Activated naive CD8-positive, alpha-beta T cell treated with anti-CD3 and anti-CD28 coated beads, Interleukin-2, amount 10 ng/mL, durations not matched to agents 7 days and 5 days (primary cell): Measurements from ENCODE around the gene TESK2. TPM values are rescaled to one million over a fixed set of nuclear protein-coding genes. Genes with fewer than 3 reads are reported as not detected.

Experiments
- ATAC-seq: fragments of 150-1000 bp; cut with Tn5 transposase; one replicate; pipeline ENCODE4 v1.10.0; 2021; ENCODE audit warnings: low read depth, moderate library complexity
- POLR2A ChIA-PET: fragments of 350-600 bp; sonication (Branson Sonifier 250); formaldehyde crosslinking; loops from one replicate; lab custom pipeline; 2021; ENCODE audit warnings: antibody characterized with exemption; lab: Charles Lee
- DNase-seq: peaks from one replicate; pipeline ENCODE4 v3.0.0; 2021
- H3K27ac Mint-ChIP-seq: one replicate; pipeline ENCODE4 v1.8.0; 2022; ENCODE audit warnings: mild to moderate bottlenecking, mixed read lengths
- H3K27me3 Mint-ChIP-seq: one replicate; pipeline ENCODE4 v1.8.0; 2022; ENCODE audit warnings: mild to moderate bottlenecking, moderate library complexity, mixed read lengths
- H3K36me3 Mint-ChIP-seq: one replicate; pipeline ENCODE4 v1.8.0; 2021; ENCODE audit warnings: mild to moderate bottlenecking, mixed read lengths
- H3K4me1 Mint-ChIP-seq: one replicate; pipeline ENCODE4 v1.8.0; 2021; ENCODE audit warnings: mixed read lengths
- H3K4me3 Mint-ChIP-seq: one replicate; pipeline ENCODE4 v1.8.0; 2022; ENCODE audit warnings: mild to moderate bottlenecking, moderate library complexity, mixed read lengths
- H3K9me3 Mint-ChIP-seq: one replicate; pipeline ENCODE4 v1.8.0; 2021; ENCODE audit warnings: mixed read lengths
- total RNA-seq, 2 experiments: library from RNA; stranded (reverse); gene quantifications; one replicate each; pipeline ENCODE4 v1.2.3, GENCODE V29; 2021

TESK2 gene
- total RNA-seq, 2 experiments from 2014 or later, result 5.8 to 6.5 TPM

DNA sequence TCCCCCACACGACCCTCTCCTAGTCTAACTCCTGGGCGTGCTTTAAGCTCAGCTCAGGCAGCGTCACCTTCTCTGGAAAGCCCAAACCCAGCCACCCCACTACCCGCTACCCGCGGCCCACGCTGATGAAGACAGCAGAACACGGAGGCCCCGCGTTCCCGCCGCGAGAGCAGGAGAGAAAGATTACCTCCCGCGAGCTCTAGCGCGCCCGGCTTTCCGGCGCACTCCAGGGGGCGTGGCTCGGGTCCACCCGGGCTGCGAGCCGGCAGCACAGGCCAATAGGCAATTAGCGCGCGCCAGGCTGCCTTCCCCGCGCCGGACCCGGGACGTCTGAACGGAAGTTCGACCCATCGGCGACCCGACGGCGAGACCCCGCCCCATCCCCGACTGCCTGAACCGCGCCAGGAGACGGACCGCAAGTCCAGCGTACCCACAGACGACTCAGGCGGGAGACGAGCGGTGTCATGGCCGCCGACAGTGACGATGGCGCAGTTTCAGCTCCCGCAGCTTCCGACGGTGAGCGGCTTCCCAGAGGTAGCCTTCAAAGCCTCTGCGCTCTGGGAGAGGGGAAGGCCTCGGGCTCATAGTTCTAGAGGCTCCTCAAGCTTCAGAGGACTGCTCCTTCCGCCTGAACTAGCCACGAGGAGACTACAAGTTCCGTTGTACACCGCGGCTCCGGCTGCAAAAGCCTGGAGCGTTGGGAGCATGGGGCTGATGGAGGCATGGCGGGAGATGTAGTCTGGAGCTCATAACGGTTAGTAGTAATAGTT, 151.0 kb downstream of the TESK2 start, which contains the start of the genes MUTYH and TOE1:
Gene MUTYH, minus strand, starts transcription at position 652 of the 770 bp plus-strand sequence. CDS start 5,935 bp downstream, outside the sequence.
Gene TOE1, plus strand, starts transcription at position 382 of the 770 bp plus-strand sequence. Its CDS starts 83 bp downstream, at position 465.
- POLR2A ChIA-PET, result interaction anchor here (0.5 to 5.7 kb wide), 36 partner anchors 9 to 620 kb away, joined by 3 to 94 read pairs (median 5); partner anchors contain the start of genes AKR1A1, BTBD19, CCDC163 and DYNLT4

DNA sequence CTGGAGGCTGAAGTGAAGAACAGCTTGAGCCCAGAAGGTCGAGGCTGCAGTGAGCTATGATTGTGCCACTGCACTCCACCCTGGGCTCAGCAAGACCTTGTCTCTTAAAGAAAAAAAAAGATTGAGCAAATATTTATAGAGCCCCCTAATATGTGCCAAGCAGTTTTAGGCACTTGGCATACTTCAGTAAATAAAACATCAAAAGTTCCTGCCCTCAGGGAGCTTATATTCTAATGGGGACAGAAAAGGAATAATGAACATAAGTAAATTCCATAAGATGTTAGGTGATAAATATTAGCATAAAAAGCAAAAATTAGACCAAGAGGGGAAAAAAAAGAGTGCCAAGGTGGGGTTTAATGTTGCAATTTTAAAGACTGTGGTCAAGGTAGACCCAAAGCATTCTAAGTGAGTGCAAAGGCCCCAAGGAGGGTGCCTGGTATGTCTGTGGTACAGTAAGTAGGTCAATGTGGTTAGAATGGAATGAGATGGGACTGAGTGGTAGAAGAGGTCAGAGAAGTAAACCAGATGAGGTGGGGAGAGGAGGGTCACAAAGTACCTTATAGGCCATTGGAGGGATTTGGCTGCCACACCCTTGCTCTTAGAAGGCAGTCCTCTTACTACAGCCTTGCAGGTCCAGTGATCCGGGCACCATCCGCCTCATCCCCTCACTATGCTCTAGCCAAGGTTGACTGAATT, 153.2 kb downstream of the TESK2 start:
- H3K27ac Mint-ChIP-seq, result peak overlapping the region; percentile 6

More for the DNA sequence above, 151.0 kb downstream of the TESK2 start, which contains the start of the genes MUTYH and TOE1:
- peak; percentile 87 for ATAC-seq
- peak within 1 kb of the TSS; percentile 98 for H3K4me3 Mint-ChIP-seq
- peak; percentile 96 for DNase-seq
- peaks cover 35% of the 10 kb centered on the region for H3K4me1 Mint-ChIP-seq
- H3K27me3 Mint-ChIP-seq, result no peaks in the 10 kb centered on the region
- peaks cover 29% of the 10 kb centered on the region for H3K36me3 Mint-ChIP-seq
- H3K27ac Mint-ChIP-seq, result peak within 1 kb of the TSS; percentile 98
- peaks cover 3% of the 10 kb centered on the region for H3K9me3 Mint-ChIP-seq

DNA sequence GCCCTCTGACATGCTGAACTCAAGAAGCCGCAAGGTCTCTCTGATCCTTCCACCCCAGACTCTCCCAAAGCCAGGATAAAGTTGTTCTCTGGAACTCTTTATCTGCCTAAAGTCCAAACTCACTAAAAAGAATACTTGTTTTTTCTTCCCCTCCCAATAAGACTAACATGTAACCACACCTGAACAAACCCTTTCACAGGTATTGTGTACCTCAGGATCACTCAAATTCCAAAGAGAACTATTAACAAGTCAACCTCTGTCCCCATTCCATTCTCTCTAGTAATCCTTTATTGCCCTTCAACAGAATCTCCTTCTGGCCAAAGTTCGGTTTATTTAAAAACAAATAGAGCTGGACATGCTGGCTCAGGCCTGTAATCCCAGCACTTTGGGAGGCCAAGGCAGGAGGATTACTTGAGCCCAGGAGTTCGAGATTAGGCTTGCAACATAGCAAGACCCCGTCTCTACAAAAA, 155.1 kb downstream of the TESK2 start:
- ATAC-seq (no peak), DNase-seq (no peak)
- H3K36me3 Mint-ChIP-seq, result peaks cover 29% of the 10 kb centered on the region
- no peak overlapping the region for H3K4me3 Mint-ChIP-seq
- H3K27ac Mint-ChIP-seq, result peak overlapping the region; percentile 0
- POLR2A ChIA-PET, result interaction anchor here (1.3 kb wide), 1 partner anchor 9 kb away, joined by 6 read pairs; the partner anchor contains the start of gene HPDL
- peaks cover 3% of the 10 kb centered on the region for H3K9me3 Mint-ChIP-seq
- no peaks in the 10 kb centered on the region for H3K27me3 Mint-ChIP-seq
- peaks cover 32% of the 10 kb centered on the region for H3K4me1 Mint-ChIP-seq

More for the DNA sequence above, 153.2 kb downstream of the TESK2 start:
- Mint-ChIP-seq H3K9me3 (peaks cover 3% of the 10 kb centered on the region), H3K36me3 (peaks cover 36% of the 10 kb centered on the region), H3K27me3 (no peaks in the 10 kb centered on the region), H3K4me1 (peaks cover 46% of the 10 kb centered on the region), H3K4me3 (peak overlapping the region; percentile 41)
- DNase-seq (no peak), ATAC-seq (no peak)
- POLR2A ChIA-PET, result interaction anchor here (0.7 to 1.5 kb wide), 3 partner anchors 11 to 331 kb away, joined by 4 to 9 read pairs (median 5); partner anchors contain the start of gene HPDL

DNA sequence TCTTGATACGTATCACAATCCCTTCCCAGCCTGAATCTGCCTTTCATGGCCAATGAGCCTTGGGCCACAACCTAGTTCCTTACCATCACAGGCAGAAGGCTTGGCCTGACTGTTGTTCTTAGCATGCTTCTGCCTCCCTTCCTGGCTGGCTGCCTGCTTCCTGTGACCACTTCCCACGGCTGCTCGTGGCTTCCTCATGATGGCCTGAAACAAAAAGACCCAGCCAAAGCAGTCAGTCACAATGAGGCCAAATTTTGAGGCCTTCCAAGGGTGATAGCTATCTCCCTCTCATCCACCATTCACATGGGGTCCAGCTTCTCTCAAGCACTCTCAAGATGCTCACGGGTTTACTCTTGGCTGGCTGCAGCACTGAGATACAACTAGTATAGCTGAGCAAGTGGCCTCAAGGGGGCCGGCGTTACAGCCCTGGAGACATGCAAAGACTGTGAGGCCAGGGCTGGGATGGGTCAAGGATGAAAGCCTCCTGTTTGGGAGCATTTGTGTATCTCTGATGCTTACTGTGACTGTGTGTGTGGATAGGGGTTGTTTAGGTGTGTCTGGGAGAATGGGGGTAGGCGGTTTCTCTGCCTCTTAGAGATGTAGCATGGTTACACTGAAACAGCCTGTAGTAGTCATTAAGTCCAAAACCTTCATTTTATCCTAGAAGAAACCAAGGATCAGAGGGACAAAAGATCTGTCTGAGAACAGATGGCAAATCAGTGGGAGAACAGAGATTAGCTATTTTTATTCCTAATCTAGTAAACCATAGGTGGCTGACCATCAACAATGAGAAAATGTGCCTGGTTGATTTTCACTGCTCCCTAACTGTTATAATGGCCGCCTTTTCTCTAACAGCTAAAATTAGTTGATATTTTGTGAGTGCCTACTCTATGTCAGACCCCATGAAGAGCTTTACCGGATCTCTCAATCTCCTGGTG, 156.4 kb downstream of the TESK2 start:
- POLR2A ChIA-PET, result interaction anchor here (1.2 to 1.5 kb wide), 3 partner anchors 8 to 613 kb away, joined by 4 to 6 read pairs (median 5); partner anchors contain the start of gene HPDL
- no peaks in the 10 kb centered on the region for H3K27me3 Mint-ChIP-seq
- H3K4me3 Mint-ChIP-seq, result no peak overlapping the region
- H3K9me3 Mint-ChIP-seq, result peaks cover 3% of the 10 kb centered on the region
- H3K4me1 Mint-ChIP-seq, result peaks cover 30% of the 10 kb centered on the region
- DNase-seq (peak; percentile 45), ATAC-seq (peak; percentile 64)
- H3K27ac Mint-ChIP-seq, result peak overlapping the region; percentile 85
- peaks cover 30% of the 10 kb centered on the region for H3K36me3 Mint-ChIP-seq

DNA sequence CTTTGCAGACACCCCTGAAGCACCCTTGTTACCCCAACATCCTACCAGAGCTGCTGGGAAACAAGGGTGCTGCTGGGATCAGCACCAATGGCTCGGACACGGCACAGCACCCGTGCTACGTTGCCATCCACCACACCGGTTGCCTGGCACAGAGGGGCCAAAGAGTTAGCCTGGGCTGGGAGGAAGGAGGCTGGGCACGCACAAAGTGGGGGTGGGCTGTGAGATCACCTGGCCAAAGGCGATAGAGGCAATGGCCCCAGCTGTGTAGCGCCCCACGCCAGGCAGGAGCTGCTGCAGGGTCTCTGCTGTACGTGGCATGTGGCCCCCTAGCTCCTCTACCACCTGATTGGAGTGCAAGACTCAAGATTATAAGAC, 158.6 kb downstream of the TESK2 start:
- no peaks in the 10 kb centered on the region for H3K9me3 Mint-ChIP-seq
- no peak overlapping the region for H3K27ac Mint-ChIP-seq
- H3K4me3 Mint-ChIP-seq, result no peak overlapping the region
- H3K27me3 Mint-ChIP-seq, result no peaks in the 10 kb centered on the region
- H3K36me3 Mint-ChIP-seq, result peaks cover 18% of the 10 kb centered on the region
- H3K4me1 Mint-ChIP-seq, result peaks cover 32% of the 10 kb centered on the region
- DNase-seq (no peak), ATAC-seq (no peak)
- POLR2A ChIA-PET, result no interaction called here

DNA sequence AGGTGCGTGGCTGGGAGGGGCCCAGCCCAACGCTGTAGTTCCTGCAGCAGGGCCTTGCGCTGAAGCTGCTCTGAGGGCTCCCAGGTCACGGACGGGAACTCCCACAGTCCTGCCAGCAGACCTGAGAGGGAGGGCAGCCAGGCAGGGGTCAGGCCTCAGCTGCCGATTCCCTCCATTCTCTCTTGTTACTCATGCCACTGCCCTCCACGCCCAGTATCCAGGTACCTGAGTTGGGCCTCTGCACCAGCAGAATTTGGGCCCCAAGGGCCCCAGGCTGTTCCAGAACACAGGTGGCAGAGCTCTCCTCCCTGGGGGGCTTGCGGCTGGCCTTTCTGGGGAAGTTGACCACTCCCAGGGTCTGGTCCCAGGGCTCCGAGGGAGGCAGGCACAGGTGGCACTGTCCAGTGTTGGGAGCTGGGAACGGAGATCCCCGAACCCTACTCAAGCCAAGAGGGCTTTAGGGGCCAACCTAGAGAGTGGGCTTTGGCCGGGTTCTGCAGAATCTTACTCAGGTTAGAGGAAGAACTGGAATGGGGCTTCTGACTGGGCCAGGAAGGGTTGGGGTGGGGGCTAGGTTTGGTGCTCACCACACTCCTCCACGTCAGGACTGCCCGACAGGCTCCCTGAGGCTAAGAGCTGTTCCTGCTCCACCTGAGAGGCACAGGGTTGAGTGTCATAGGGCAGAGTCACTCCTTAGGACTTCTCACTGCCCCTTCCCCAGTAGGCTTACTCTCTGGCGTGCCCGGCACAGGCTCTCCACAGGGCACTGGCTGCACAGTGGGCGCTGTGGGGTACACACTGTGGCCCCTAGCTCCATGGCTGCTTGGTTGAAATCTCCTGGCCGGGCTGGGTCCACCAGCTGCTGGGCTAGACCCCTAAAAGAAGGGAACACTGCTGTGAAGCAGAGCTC, 159.3 kb downstream of the TESK2 start:
- H3K36me3 Mint-ChIP-seq, result peaks cover 18% of the 10 kb centered on the region
- ATAC-seq, result no peak
- no peak overlapping the region for H3K4me3 Mint-ChIP-seq
- peaks cover 32% of the 10 kb centered on the region for H3K4me1 Mint-ChIP-seq
- no peak overlapping the region for H3K27ac Mint-ChIP-seq
- no peaks in the 10 kb centered on the region for H3K27me3 Mint-ChIP-seq
- POLR2A ChIA-PET, result interaction anchor here (1.3 kb wide), 1 partner anchor 8 kb away, joined by 3 read pairs; the partner anchor contains the start of genes MUTYH and TOE1
- no peaks in the 10 kb centered on the region for H3K9me3 Mint-ChIP-seq
- DNase-seq, result no peak

DNA sequence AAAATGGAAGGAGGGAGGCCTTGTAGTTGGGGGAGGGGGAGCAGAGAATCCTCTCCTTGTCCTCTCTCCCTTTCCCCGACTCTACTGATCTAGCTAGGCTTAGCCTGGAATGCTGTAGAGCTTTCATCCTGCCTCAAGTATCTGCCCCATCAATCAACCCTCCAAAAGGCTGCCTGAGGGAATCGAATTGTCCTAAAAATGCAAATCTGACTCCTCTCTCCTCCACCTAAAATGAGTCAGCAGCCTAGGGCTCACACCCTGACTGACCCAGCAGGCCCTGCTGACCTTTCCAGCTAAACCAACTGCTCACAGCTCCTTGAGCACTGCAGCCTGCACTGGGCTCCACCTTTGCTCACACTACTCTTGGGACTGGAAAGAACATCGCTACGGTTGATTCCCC, 161.5 kb downstream of the TESK2 start:
- no peak for DNase-seq
- peaks cover 2% of the 10 kb centered on the region for H3K27me3 Mint-ChIP-seq
- POLR2A ChIA-PET, result interaction anchor here (0.6 to 3.4 kb wide), 4 partner anchors 10 to 277 kb away, joined by 3 to 17 read pairs (median 10); partner anchors contain the start of genes MUTYH and TOE1
- H3K9me3 Mint-ChIP-seq, result no peaks in the 10 kb centered on the region
- peaks cover 26% of the 10 kb centered on the region for H3K4me1 Mint-ChIP-seq
- H3K4me3 Mint-ChIP-seq, result peak overlapping the region; percentile 41
- H3K27ac Mint-ChIP-seq, result peak overlapping the region; percentile 60
- H3K36me3 Mint-ChIP-seq, result peaks cover 16% of the 10 kb centered on the region
- ATAC-seq, result no peak

DNA sequence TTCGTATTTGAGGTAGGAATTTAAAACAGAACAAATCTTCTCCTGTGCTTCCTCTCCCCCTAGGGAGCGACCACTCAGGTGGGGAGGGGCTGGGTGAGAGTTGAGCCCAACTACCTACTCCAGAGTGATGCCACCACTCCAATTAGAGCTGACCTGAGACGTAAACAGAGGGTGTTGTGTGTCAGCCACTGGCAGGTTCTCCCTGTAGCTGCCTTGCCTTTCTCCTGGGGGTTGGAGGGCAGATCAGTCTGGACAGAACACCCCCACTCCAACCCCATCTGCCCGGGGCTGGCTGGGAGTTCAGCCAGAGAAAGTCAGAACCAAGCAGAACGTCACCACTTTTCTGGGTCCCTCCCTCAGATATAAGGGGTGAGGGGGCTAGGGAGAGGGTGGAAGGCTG, 162.3 kb downstream of the TESK2 start:
- POLR2A ChIA-PET, result interaction anchor here (0.6 to 5.1 kb wide), 8 partner anchors 11 to 607 kb away, joined by 3 to 94 read pairs (median 10); partner anchors contain the start of genes MUTYH and TOE1
- Mint-ChIP-seq H3K36me3 (peaks cover 12% of the 10 kb centered on the region), H3K9me3 (no peaks in the 10 kb centered on the region), H3K4me3 (peak overlapping the region; percentile 56), H3K4me1 (peaks cover 18% of the 10 kb centered on the region), H3K27ac (no peak overlapping the region), H3K27me3 (peaks cover 4% of the 10 kb centered on the region)
- ATAC-seq, result no peak
- no peak for DNase-seq

DNA sequence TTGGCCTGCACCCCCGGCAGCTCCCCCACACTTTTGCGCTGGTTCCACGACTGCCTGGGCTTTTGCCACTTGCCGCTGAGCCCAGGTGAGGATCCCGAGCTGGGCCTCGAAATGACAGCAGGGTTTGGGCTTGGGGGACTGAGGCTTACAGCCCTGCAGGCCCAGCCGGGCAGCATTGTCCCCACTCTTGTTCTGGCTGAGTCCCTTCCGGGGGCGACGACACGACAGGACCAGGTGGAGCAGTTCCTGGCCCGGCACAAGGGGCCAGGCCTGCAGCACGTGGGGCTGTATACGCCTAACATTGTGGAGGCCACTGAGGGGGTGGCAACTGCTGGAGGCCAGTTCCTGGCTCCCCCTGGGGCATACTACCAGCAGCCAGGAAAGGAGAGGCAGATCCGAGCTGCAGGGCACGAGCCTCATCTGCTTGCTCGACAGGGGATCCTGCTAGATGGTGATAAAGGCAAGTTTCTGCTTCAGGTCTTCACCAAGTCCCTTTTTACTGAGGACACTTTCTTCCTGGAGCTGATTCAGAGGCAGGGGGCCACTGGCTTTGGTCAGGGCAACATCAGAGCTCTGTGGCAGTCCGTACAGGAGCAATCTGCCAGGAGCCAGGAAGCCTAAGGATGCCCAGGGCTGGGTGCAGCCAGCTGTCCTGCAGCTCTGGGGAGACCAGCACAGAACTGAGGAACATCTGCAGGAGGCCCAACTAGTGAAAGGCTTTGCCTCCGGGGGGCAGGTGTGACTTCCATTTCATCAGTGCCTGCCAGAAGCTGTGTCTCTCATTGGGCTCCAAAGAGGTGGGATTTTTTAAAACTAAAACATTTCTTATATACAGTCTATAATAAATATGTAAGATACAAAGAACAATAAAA, 163.1 kb downstream of the TESK2 start:
- Mint-ChIP-seq H3K27me3 (peaks cover 4% of the 10 kb centered on the region), H3K36me3 (peaks cover 7% of the 10 kb centered on the region), H3K9me3 (no peaks in the 10 kb centered on the region), H3K4me1 (peaks cover 16% of the 10 kb centered on the region), H3K27ac (peak overlapping the region; percentile 78), H3K4me3 (peak overlapping the region; percentile 82)
- POLR2A ChIA-PET, result interaction anchor here (1.1 to 5.1 kb wide), 9 partner anchors 10 to 606 kb away, joined by 3 to 94 read pairs (median 9); partner anchors contain the start of genes CCDC163, HECTD3, MMACHC and MUTYH
- ATAC-seq (no peak), DNase-seq (peak; percentile 52)
